HAP-1 (cell line): Measurements from ENCODE around the gene GLI2.

Source experiments
- DNase-seq, 2 experiments: peaks; one replicate each; pipeline ENCODE4 v3.0.0-alpha.2; 2016 to 2020; ENCODE audit warnings: low spot score in 2 of 2
- H3K27me3 ChIP-seq: fragments of 250-450 bp; sonication (Bioruptor Pico); 2 replicates; pipeline ENCODE4 v1.5.1; 2020; ENCODE audit warnings: low read depth, mild to moderate bottlenecking, moderate library complexity
- H3K36me3 ChIP-seq: fragments of 250-450 bp; sonication (Bioruptor Pico); replicated peaks from 2 replicates; pipeline ENCODE4 v1.5.1; 2020; ENCODE audit warnings: mild to moderate bottlenecking
- H3K4me1 ChIP-seq: fragments of 250-450 bp; sonication (Bioruptor Pico); 2 replicates; pipeline ENCODE4 v1.5.1; 2020; ENCODE audit warnings: mild to moderate bottlenecking
- H3K4me3 ChIP-seq: fragments of 250-450 bp; sonication (Bioruptor Pico); 2 replicates; pipeline ENCODE4 v1.5.1; 2020; ENCODE audit warnings: mild to moderate bottlenecking, moderate library complexity
- H3K9me3 ChIP-seq: fragments of 250-450 bp; sonication (Bioruptor Pico); 2 replicates; pipeline ENCODE4 v1.5.1; 2020; ENCODE audit warnings: mild to moderate bottlenecking, moderate library complexity
- in situ Hi-C: fragments of 300-500 bp; cut with MboI; formaldehyde crosslinking; loops from 3 replicates; pipeline ENCODE4 v1.14.3; 2020; ENCODE audit warnings: low sequenced_read_pairs, inconsistent platforms, mixed read lengths

The GLI2 gene

DNA sequence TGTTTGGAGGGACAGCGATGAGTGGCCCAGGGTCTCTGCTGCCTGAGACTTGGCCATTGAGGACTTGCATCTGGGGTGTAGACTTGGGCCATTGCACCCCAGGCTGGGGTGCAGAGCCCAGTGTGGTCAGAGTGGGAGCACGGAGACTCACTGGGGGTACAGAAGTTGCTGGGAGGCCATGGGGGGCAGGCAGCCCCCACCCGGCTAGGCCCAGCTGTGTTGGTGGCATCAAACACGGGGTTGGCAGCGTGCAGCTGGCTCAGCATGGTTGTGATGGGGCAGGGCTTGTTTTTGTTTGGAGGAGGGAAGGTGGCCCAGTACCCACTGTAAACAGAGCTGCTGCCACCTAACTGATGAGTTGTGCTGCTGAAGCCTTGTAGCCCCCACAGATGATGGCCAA, 42.1 kb downstream of the GLI2 start:
- in situ Hi-C loops: no loop called here

DNA sequence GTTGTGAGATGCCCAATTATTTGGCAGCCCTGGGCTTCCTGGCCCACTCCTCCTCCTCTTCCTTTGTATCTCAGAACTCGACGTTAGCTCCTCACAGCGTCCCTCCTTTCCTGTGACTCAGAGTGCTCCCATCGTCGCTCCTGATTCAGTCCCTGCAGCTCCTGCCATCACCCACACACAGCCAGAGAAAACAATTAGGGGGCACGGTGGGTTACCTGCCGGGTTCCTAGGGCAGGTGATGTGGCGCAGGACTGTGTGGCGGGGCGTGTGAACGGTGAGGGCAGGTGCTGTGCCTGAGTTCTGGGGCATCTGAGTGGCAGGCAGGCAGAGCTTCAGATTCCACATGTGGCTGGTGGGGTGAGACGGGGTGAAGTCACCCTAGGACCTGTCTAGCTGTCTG, 42.6 kb downstream of the GLI2 start:
- no peaks in the 10 kb centered on the region for H3K27me3 ChIP-seq
- DNase-seq: no peak
- H3K9me3 ChIP-seq: no peaks in the 10 kb centered on the region
- no peaks in the 10 kb centered on the region for H3K36me3 ChIP-seq
- peaks cover 4% of the 10 kb centered on the region for H3K4me1 ChIP-seq
- H3K4me3 ChIP-seq: no peak overlapping the region
- in situ Hi-C loops: no loop called here

More for the DNA sequence above, 42.1 kb downstream of the GLI2 start:
- H3K4me1 ChIP-seq: no peaks in the 10 kb centered on the region; the same call in 1 of the 2 replicates
- no peak for DNase-seq
- H3K27me3 ChIP-seq: no peaks in the 10 kb centered on the region
- H3K4me3 ChIP-seq: no peak overlapping the region
- no peaks in the 10 kb centered on the region for H3K36me3 ChIP-seq
- no peaks in the 10 kb centered on the region for H3K9me3 ChIP-seq

DNA sequence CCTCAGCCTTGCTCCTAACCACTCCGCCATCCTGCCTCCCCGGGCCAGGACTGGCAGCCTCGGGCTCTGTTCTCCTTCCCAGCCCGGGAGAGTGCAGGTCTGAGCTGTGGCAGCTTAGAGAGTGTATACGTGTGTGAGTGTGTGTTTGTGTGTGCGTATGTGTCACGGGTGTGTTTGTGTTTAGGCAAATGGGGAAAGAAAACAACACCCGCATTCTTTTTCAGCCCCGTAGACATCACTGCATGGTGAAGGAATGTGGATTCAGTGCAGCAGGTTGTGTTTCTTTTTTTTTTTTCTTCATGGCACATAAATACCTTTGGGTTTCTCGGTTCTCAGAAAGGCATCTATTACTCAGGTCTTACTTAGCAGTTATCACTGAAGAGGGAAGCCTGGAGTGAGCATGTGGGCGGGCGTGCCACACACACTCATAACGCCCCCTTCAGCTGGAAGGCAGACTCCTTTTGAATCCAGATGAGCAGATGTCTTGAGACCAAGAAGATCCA, 44.2 kb downstream of the GLI2 start:
- Histone ChIP-seq H3K27me3 (no peaks in the 10 kb centered on the region), H3K36me3 (no peaks in the 10 kb centered on the region), H3K9me3 (no peaks in the 10 kb centered on the region), H3K4me3 (no peak overlapping the region), H3K4me1 (peaks cover 8% of the 10 kb centered on the region)
- in situ Hi-C loops: no loop called here
- no peak for DNase-seq

DNA sequence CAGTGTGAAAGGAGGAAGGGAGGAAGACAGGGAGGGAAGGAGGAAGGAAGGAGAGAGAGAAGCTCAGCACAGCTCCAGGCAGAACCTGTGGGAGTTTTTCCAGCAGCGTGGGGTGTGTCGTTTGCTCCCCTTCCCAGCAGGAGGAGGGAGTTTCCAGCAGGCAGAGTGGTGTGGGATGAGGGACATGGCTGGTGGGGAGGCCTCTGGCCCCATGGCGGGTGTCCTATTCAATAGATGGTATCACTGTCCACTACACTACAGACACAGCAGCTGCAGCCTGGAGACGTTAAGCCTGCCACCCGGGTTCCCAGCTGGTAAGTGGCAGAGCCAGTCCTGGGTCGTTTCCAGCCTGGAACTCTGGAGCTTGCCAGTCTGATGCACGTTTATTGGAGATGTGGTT, 44.7 kb downstream of the GLI2 start:
- Histone ChIP-seq H3K4me3 (no peak overlapping the region), H3K4me1 (peaks cover 8% of the 10 kb centered on the region), H3K9me3 (no peaks in the 10 kb centered on the region), H3K36me3 (no peaks in the 10 kb centered on the region), H3K27me3 (no peaks in the 10 kb centered on the region)
- DNase-seq: no peak
- in situ Hi-C loops: no loop called here

DNA sequence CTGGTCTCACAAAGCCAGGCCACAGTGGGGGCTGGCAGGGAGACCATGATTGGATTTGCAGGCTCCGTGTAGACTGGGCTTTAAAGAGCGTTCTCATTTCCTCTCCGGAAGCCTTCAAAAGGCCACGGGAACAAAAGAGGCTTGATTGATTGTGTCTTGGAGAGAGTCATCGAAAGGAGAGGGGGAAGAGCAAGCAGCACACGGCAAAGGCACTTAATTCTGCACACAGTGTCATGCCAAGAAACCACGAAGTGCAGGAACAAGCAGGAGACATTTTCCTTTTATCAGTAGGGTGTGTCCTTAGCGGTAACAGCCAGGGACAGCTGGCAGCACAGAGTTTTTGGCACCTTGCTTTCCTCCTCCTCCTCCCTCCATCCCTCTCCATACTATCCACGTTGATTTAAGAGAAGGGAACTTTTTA, 47.7 kb downstream of the GLI2 start:
- no peak overlapping the region for H3K4me3 ChIP-seq
- in situ Hi-C loops: no loop called here
- H3K4me1 ChIP-seq: peaks cover 8% of the 10 kb centered on the region
- DNase-seq: peak; percentile 38 to 51
- no peaks in the 10 kb centered on the region for H3K36me3 ChIP-seq
- H3K9me3 ChIP-seq: no peaks in the 10 kb centered on the region
- no peaks in the 10 kb centered on the region for H3K27me3 ChIP-seq

DNA sequence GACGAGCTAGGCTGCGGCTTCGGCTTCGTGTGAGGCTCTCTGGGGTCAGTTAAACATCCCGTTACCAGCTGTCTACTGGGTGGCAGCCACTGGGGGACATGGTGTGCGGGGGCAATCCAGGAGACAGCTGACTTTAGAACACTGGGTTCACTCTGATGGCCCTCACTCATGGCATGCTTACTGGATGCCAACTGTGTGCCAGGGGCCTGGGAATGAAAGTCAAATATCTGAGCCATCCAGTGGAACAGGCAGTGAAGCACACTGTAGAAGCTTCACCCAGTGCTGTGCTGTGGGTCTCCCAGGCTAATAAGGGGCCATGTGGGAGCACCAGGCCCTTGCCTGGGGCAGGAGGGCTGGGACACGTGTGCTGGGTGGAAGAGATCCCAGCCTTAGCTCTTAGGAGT, 48.3 kb downstream of the GLI2 start:
- H3K4me1 ChIP-seq: peaks cover 8% of the 10 kb centered on the region
- in situ Hi-C loops: no loop called here
- H3K4me3 ChIP-seq: no peak overlapping the region
- H3K36me3 ChIP-seq: no peaks in the 10 kb centered on the region
- DNase-seq: no peak
- H3K9me3 ChIP-seq: no peaks in the 10 kb centered on the region
- no peaks in the 10 kb centered on the region for H3K27me3 ChIP-seq
